ENCODE results near the gene PCDHA3.
"Not testable (repeated sequence)": the region's sequence is repeated elsewhere in the genome, so short reads cannot be mapped to it uniquely, and the experiment has no call there.

PCDHA3 gene

DNA sequence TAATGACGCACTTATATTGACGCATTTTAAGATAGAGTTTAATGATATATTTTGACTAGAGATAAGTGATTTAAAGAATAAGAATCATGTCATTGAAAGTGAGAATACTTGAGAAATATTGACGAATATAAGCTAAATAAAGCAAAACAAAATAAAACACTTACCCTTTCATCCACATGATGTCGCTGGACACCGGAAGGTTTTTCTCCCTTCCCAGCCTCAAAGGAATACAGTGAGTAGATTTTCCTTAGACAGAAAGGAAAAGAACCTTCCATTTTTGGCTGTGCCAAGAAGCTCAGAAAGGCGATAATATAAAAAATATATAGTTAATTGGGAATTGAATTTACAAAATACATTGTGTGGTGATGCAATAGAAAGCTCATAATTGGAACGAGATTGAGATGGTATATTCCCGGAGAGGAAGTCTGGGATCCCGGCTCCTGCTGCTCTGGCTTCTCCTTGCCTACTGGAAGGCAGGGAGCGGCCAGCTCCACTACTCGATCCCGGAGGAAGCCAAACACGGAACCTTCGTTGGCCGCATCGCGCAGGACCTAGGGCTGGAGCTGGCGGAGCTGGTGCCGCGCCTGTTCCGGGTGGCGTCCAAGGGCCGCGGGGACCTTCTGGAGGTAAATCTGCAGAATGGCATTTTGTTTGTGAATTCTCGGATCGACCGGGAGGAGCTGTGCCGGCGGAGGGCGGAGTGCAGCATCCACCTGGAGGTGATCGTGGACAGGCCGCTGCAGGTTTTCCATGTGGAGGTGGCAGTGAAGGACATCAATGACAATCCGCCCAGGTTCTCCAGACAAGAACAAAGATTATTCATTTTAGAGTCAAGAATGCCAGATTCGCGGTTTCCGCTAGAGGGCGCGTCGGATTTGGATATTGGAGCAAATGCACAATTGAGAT lies 20.8 kb downstream of the PCDHA3 start, which contains the start of gene PCDHA5:
PCDHA5 (plus strand) TSS at position 239 of the 906 bp plus-strand sequence.
- peak; percentile 26 for DNase-seq (ENCODE audit: low read depth)

DNA sequence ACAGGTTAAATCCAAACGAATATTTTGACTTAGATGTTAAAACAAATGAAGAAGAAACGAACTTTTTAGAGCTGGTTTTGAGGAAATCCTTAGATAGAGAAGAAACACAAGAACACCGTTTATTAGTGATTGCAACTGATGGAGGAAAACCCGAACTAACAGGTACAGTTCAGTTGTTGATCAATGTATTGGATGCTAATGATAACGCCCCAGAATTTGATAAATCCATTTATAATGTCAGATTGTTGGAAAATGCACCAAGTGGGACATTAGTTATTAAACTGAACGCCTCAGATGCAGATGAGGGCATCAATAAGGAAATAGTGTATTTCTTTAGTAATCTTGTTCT lies 21.4 kb downstream of the PCDHA3 start:
- DNase-seq (ENCODE audit: low read depth) = no peak

DNA sequence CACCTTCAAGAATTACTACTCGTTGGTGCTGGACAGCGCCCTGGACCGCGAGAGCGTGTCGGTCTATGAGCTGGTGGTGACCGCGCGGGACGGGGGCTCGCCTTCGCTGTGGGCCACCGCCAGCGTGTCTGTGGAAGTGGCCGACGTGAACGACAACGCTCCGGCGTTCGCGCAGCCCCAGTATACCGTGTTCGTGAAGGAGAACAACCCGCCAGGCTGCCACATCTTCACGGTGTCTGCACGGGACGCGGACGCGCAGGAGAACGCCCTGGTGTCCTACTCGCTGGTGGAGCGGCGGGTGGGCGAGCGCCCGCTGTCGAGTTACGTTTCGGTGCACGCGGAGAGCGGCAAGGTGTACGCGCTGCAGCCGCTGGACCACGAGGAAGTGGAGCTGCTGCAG lies 22.1 kb downstream of the PCDHA3 start:
- DNase-seq (ENCODE audit: low read depth) = not testable (repeated sequence)

DNA sequence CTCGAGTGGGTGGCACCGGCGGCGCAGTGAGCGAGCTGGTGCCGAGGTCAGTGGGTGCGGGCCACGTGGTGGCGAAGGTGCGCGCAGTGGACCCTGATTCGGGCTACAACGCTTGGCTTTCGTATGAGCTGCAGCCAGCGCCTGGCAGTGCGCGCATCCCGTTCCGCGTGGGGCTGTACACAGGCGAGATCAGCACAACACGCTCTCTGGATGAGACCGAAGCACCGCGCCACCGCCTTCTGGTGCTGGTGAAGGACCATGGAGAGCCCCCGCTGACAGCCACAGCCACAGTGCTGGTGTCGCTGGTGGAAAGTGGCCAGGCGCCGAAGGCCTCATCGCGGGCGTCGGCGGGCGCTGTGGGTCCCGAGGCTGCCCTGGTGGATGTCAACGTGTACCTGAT lies 22.6 kb downstream of the PCDHA3 start:
- DNase-seq (ENCODE audit: low read depth) = no peak

DNA sequence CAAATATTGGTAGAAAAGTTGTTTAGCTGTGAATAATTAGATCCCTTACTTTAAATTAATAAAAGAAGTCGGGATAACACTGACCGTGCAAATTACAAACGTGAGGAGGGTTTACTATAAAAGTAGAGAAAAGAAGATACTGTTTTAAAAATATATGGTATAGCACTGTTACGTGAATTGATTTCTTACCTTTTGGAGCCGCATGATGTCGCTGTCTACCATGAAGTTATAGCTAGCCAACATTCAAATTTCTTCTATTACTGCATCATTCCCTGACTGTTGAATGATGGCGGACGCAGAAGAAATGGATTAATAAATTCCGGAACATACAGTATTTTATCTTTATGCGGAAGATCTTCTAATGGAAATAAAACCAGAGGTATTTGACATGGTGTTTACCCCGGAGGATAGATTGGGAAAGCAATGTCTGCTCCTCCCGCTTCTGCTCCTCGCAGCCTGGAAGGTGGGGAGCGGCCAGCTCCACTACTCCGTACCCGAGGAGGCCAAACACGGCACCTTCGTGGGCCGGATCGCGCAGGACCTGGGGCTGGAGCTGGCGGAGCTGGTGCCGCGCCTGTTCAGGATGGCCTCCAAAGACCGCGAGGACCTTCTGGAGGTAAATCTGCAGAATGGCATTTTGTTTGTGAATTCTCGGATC lies 27.0 kb downstream of the PCDHA3 start, which contains the start of gene PCDHA6:
PCDHA6 (plus strand) TSS at position 257 of the 658 bp plus-strand sequence; CDS start at position 389, 132 bp downstream.
- no peak for DNase-seq (ENCODE audit: low read depth)

DNA sequence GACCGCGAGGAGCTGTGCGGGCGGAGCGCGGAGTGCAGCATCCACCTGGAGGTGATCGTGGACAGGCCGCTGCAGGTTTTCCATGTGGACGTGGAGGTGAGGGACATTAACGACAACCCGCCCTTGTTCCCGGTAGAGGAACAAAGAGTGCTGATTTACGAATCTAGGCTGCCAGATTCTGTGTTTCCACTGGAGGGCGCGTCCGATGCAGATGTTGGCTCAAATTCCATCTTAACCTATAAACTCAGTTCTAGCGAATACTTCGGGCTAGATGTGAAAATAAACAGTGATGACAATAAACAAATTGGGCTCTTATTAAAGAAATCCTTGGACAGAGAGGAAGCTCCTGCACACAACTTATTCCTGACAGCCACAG lies 27.5 kb downstream of the PCDHA3 start:
- no peak for DNase-seq (ENCODE audit: low read depth)

DNA sequence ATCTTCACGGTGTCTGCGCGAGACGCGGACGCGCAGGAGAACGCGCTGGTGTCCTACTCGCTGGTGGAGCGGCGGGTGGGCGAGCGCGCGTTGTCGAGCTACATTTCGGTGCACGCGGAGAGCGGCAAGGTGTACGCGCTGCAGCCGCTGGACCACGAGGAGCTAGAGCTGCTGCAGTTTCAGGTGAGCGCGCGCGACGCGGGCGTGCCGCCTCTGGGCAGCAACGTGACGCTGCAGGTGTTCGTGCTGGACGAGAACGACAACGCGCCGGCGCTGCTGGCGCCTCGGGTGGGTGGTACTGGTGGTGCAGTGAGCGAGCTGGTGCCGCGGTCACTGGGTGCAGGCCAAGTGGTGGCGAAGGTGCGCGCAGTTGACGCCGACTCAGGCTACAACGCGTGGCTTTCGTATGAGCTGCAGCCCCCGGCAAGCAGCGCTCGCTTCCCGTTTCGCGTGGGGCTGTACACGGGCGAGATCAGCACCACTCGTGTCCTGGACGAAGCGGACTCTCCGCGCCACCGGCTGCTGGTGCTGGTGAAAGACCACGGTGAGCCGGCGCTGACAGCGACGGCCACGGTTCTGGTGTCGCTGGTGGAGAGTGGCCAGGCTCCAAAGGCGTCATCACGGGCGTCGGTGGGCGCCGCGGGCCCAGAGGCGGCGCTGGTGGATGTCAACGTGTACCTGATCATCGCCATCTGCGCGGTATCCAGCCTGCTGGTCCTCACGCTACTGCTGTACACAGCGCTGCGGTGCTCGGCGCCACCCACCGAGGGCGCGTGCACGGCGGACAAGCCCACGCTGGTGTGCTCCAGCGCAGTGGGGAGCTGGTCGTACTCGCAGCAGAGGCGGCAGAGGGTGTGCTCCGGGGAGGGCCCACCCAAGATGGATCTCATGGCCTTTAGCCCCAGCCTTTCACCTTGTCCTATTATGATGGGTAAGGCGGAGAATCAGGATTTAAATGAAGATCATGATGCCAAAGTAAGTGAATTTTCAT lies 28.9 kb downstream of the PCDHA3 start:
- not testable (repeated sequence) for DNase-seq (ENCODE audit: low read depth)

DNA sequence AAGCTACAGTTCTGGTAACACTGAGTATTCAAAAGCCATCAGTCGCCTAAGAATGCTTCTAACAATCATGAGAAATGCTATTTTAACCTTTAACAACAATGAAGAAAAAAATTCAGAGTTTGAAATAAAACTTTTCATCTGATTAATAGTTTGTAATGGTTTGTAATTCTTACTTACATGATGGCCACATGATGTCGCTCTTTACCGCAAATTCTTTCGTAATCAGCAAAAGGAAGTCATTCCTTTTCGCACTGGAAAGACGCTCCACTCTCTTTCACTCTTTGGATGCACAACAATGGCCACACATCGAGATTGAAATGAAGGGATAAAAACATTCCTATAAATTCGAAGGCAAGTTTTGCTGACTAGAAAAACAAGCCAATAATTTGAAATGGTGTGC lies 33.1 kb downstream of the PCDHA3 start, which contains the start of gene PCDHA7:
PCDHA7 (plus strand) TSS at position 277 of the 400 bp plus-strand sequence; CDS start at position 392, 115 bp downstream.
- DNase-seq (ENCODE audit: low read depth) = no peak

DNA sequence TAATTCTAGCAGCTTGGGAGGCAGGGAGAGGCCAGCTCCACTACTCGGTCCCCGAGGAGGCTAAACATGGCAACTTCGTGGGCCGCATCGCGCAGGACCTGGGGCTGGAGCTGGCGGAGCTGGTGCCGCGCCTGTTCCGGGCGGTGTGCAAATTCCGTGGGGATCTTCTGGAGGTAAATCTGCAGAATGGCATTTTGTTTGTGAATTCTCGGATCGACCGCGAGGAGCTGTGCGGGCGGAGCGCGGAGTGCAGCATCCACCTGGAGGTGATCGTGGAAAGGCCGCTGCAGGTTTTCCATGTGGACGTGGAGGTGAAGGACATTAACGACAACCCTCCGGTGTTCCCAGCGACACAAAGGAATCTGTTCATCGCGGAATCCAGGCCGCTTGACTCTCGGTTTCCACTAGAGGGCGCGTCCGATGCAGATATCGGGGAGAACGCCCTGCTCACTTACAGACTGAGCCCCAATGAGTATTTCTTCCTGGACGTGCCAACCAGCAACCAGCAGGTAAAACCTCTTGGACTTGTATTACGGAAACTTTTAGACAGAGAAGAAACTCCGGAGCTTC lies 33.7 kb downstream of the PCDHA3 start:
- not testable (repeated sequence) for DNase-seq (ENCODE audit: low read depth)

DNA sequence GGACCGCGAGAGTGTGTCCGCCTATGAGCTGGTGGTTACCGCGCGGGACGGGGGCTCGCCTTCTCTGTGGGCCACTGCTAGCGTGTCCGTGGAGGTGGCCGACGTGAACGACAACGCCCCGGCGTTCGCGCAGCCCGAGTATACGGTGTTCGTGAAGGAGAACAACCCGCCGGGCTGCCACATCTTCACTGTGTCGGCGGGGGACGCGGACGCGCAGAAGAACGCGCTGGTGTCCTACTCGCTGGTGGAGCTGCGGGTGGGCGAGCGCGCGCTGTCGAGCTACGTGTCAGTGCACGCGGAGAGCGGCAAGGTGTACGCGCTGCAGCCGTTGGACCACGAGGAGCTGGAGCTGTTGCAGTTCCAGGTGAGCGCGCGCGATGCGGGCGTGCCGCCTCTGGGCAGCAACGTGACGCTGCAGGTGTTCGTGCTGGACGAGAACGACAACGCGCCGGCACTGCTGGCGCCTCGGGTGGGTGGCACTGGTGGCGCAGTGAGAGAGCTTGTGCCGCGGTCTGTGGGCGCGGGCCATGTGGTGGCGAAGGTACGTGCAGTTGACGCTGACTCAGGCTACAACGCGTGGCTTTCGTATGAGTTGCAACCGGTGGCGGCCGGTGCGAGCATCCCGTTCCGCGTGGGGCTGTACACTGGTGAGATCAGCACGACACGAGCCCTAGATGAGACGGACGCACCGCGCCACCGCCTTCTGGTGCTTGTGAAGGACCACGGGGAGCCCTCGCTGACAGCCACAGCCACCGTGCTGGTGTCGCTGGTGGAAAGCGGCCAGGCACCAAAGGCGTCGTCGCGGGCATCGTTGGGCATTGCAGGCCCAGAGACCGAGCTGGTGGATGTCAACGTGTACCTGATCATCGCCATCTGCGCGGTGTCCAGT lies 35.0 kb downstream of the PCDHA3 start:
- no peak for DNase-seq (ENCODE audit: low read depth)

DNA sequence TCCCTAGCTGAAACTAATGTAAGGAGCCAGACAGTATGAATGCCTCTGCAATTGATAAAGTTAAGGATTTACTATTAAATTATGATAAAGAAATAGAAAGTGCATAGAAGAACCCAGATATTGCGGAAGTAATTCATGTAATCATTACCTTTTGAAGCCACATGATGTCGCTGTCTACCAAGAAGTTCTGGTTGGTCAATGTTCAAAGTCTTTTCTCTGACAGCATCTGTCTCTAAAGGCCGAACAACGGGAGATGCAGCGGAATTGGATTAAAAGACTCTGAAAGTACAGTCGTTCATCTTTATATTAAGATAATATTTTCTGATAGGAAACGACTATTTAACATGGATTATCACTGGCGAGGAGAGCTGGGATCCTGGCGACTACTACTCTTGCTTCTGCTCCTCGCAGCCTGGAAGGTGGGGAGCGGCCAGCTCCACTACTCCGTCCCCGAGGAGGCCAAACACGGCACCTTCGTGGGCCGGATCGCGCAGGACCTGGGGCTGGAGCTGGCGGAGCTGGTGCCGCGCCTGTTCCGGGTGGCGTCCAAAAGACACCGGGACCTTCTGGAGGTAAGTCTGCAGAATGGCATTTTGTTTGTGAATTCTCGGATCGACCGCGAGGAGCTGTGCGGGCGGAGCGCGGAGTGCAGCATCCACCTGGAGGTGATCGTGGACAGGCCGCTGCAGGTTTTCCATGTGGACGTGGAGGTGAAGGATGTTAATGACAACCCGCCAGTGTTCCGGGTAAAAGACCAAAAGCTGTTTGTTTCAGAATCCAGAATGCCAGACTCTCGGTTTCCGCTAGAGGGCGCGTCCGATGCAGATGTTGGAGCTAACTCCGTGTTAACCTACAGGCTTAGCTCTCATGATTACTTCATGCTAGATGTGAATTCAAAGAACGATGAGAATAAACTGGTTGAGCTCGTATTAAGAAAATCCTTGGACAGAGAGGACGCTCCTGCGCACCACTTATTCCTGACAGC lies 40.4 kb downstream of the PCDHA3 start, which contains the start of gene PCDHA8:
PCDHA8 (plus strand) TSS at position 210 of the 985 bp plus-strand sequence; CDS start at position 345, 135 bp downstream.
- no peak for DNase-seq (ENCODE audit: low read depth)

DNA sequence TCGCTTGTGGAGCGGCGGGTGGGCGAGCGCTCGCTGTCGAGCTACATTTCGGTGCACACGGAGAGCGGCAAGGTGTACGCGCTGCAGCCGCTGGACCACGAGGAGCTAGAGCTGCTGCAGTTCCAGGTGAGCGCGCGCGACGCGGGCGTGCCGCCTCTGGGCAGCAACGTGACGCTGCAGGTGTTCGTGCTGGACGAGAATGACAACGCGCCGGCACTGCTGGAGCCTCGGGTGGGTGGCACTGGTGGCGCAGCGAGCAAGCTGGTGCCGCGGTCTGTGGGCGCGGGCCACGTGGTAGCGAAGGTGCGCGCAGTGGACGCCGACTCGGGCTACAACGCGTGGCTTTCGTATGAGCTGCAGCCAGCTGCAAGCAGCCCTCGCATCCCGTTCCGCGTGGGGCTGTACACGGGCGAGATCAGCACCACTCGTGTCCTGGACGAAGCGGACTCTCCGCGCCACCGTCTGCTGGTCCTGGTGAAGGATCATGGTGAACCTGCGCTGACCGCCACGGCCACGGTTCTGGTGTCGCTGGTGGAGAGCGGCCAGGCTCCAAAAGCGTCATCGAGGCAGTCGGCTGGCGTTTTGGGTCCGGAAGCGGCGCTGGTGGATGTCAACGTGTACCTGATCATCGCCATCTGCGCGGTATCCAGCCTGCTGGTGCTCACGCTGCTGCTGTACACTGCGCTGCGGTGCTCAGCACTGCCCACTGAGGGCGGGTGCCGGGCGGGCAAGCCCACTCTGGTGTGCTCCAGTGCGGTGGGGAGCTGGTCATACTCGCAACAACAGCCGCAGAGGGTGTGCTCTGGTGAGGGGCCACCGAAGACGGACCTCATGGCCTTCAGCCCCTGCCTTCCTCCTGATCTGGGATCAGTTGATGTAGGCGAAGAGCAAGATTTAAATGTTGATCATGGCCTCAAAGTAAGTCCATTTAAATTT lies 42.2 kb downstream of the PCDHA3 start:
- DNase-seq (ENCODE audit: low read depth) = no peak

DNA sequence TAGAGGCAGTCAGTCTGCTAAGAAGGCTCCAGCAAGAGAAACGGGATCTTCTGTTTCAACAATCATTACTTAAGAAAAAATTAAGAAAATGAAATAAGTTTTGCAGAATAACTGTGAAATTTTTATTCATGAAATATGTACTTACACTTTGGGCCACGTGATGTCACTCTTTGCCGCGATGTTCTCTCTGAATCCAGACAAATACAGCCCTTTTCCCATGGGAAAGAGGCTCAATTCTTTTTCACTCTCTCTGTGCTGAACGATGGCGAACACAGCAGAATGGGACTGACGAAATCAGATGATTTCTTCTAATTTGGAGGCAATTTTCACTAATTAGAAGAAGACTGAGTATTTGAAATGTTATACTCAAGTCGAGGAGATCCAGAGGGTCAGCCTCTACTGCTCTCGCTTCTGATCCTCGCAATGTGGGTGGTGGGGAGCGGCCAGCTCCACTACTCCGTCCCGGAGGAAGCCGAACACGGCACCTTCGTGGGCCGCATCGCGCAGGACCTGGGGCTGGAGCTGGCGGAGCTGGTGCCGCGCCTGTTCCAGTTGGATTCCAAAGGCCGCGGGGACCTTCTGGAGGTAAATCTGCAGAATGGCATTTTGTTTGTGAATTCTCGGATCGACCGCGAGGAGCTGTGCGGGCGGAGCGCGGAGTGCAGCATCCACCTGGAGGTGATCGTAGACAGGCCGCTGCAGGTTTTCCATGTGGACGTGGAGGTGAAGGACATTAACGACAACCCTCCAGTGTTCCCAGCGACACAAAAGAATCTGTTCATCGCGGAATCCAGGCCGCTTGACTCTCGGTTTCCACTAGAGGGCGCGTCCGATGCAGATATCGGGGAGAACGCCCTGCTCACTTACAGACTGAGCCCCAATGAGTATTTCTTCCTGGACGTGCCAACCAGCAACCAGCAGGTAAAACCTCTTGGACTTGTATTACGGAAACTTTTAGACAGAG lies 47.6 kb downstream of the PCDHA3 start, which contains the start of gene PCDHA9:
PCDHA9 (plus strand) TSS at position 244 of the 964 bp plus-strand sequence; CDS start at position 358, 114 bp downstream.
- DNase-seq (ENCODE audit: low read depth) = not testable (repeated sequence)

DNA sequence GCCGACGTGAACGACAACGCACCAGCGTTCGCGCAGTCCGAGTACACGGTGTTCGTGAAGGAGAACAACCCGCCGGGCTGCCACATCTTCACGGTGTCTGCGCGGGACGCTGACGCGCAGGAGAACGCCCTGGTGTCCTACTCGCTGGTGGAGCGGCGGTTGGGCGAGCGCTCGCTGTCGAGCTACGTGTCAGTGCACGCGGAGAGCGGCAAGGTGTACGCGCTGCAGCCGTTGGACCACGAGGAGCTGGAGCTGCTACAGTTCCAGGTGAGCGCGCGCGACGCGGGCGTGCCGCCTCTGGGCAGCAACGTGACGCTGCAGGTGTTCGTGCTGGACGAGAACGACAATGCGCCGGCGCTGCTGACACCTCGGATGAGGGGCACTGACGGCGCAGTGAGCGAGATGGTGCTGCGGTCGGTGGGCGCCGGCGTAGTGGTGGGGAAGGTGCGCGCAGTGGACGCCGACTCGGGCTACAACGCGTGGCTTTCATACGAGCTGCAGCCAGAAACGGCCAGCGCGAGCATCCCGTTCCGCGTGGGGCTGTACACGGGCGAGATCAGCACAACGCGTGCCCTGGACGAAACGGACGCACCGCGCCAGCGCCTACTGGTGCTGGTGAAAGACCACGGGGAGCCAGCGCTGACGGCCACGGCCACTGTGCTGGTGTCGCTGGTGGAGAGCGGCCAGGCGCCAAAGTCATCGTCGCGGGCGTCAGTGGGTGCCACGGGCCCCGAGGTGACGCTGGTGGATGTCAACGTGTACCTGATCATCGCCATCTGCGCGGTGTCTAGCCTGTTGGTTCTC lies 49.2 kb downstream of the PCDHA3 start:
- not testable (repeated sequence) for DNase-seq (ENCODE audit: low read depth)

Measured in activated T-cell treated with anti-CD3 and anti-CD28 coated beads for 48 hours (primary cell).